ENCODE results near the gene E2F1. TPM values are rescaled to one million over a fixed set of nuclear protein-coding genes. Genes with fewer than 3 reads are reported as not detected.

E2F1 gene
- total and polyA plus RNA-seq, 2 donors (not counting 3 experiments of a cell fraction or from before 2014, with no cell fraction given): 20.7 to 29.6 TPM

DNA sequence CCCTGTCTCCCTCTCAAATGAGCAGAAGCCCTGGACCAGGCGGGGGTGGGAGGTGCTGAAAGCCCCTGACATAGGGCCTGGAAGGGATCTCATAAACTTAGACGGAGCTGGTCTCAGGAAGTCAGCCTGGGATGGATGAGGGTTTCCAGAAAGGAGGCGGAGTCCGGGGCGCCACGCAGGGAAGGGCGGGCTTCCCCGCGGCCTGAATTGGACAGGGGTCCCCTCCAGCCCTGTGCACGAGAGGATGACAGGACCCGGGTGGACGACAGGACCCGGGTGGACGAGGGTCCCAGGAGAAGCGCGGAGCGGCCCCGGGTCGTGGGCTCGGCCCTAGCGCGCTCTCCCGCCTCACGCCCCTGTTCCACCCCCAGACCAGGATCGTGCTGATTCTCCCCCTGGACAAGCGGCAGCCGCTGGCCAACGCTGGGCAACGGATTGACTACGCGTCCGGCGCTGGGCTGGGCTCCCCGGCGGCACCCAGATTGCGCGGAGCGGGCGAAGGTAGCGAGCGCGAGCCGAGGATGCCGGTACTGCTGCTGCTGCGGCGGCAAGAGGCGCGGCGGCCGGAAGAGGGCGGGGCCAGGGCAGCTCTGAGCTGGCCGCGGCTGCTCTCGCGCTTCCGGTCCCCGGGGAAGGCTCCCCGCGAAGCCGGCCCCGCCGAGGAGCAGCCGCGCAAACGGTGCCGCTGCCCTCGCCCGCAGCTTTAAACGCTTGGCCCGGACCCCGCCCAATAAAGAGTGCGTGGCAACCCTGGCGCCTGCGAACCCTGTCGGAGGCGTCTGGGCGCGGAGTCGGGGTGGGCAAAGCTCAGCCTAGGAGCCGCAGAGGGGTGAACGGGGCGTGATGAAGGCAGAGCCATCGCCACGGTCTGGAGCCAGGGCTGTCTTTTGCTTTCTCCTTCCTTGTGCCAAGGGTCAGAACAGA, 22.8 kb downstream of the E2F1 start:
- dilution Hi-C loops (cut with MboI; ENCODE audit: extremely low pct_ligation_motif_present, low sequenced_read_pairs): no loop called here

DNA sequence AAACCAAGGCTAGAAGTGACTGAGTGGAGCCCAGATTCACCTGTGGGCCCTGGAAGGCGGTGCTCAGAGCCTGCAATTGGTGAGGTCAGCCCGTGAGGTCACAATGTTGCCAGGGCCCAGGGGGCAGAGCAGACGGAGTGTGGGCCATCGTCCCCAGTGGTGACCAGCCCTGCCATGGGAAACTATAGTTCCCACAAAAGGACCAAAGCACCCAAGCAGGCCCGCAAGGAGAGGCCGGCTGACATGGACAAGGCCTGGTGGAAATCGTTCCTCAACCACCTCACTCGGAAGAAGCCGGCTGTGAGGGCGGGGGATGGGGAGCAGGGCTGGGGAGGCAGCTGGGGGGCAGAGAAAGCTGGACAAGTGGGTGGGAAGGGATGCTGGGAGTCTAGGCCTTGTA, 24.0 kb downstream of the E2F1 start, which contains the start of gene C20orf144:
Gene C20orf144, plus strand, starts transcription at position 156 of the 400 bp plus-strand sequence. Its CDS starts 19 bp downstream, at position 175.
- DNase-seq (ENCODE audit: low read depth, low spot score): no peak
- ChIA-PET CTCF (no interaction called here), POLR2A (no interaction called here)
- no peak for FAIRE-seq
- BruUV-seq (replicated peaks): no TSS peak
- H3K4me3 ChIP-seq (replicated peaks in 1 of 3; ENCODE audit: insufficient read depth in 1 of 3, low read depth in 1 of 3, low read length in 3 of 3): peak within 1 kb of the TSS; percentile 56 to 75 (median 59)
- no peak within 1 kb of the TSS for H3K9ac ChIP-seq (replicated peaks; ENCODE audit: extremely low read depth, insufficient read depth, low read length)
- H3K79me2 ChIP-seq (ENCODE audit: control insufficient read depth, insufficient read depth, low read length): no peaks in the 10 kb centered on the region
- H2AFZ ChIP-seq (ENCODE audit: low read depth, low read length): peak within 1 kb of the TSS; percentile 80
- no peaks in the 10 kb centered on the region for H3K27me3 ChIP-seq (ENCODE audit: control insufficient read depth in 2 of 2, insufficient read depth in 2 of 2, low read length in 2 of 2)
- H3K4me2 ChIP-seq (ENCODE audit: insufficient read depth, low read length): peak within 1 kb of the TSS; percentile 86
- no peaks in the 10 kb centered on the region for H3K9me3 ChIP-seq (replicated peaks; ENCODE audit: control insufficient read depth, insufficient read depth, low read length)
- no peaks in the 10 kb centered on the region for H4K20me1 ChIP-seq (replicated peaks; ENCODE audit: control insufficient read depth, extremely low read depth, insufficient read depth, low read length)
- H3K9me1 ChIP-seq (replicated peaks; ENCODE audit: control insufficient read depth, extremely low read depth, insufficient read depth, low read length): no peaks in the 10 kb centered on the region
- dilution Hi-C loops (cut with MboI; ENCODE audit: extremely low pct_ligation_motif_present, low sequenced_read_pairs): no loop called here
- H3K27ac ChIP-seq (ENCODE audit: insufficient read depth, low read depth, low read length): peak within 1 kb of the TSS; percentile 43
- H3K4me1 ChIP-seq (ENCODE audit: control insufficient read depth, extremely low read depth, insufficient read depth, low read length): peaks cover 19% of the 10 kb centered on the region
- intact Hi-C loops (cut with micrococcal nuclease): loop anchor here (10.0 kb wide), 1 partner anchor 333 kb away; the partner anchor contains the start of gene RALY
- no peaks in the 10 kb centered on the region for H3K36me3 ChIP-seq (ENCODE audit: control insufficient read depth in 2 of 2, extremely low read depth in 1 of 2, insufficient read depth in 2 of 2, low read length in 2 of 2)
- TF ChIP-seq, protein P1, sequence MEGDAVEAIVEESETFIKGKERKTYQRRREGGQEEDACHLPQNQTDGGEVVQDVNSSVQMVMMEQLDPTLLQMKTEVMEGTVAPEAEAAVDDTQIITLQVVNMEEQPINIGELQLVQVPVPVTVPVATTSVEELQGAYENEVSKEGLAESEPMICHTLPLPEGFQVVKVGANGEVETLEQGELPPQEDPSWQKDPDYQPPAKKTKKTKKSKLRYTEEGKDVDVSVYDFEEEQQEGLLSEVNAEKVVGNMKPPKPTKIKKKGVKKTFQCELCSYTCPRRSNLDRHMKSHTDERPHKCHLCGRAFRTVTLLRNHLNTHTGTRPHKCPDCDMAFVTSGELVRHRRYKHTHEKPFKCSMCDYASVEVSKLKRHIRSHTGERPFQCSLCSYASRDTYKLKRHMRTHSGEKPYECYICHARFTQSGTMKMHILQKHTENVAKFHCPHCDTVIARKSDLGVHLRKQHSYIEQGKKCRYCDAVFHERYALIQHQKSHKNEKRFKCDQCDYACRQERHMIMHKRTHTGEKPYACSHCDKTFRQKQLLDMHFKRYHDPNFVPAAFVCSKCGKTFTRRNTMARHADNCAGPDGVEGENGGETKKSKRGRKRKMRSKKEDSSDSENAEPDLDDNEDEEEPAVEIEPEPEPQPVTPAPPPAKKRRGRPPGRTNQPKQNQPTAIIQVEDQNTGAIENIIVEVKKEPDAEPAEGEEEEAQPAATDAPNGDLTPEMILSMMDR (IDR thresholded peaks at IDR 0.05; ENCODE audit: extremely low read depth in 1 of 2, insufficient read depth in 1 of 2, low read depth in 1 of 2, low read length in 2 of 2): no peak
- no peak for TF ChIP-seq FOS (IDR thresholded peaks at IDR 0.05; ENCODE audit: borderline replicate concordance, insufficient read depth, low read length)
- TF ChIP-seq JUN (IDR thresholded peaks at IDR 0.05; ENCODE audit: borderline replicate concordance, insufficient read depth, insufficient read length, low read depth): no peak
- TF ChIP-seq POLR2A (IDR thresholded peaks at IDR 0.05; ENCODE audit: low read depth, low read length): no peak
- TF ChIP-seq EZH2 (IDR thresholded peaks at IDR 0.05; ENCODE audit: borderline replicate concordance, low read depth, low read length, severe bottlenecking): no peak
- TF ChIP-seq MYC (IDR thresholded peaks at IDR 0.05; ENCODE audit: low read depth, low read length): no peak
- no peak for TF ChIP-seq GATA2 (IDR thresholded peaks at IDR 0.05; ENCODE audit: insufficient read depth, insufficient read length, low read depth, low read length)

More for the DNA sequence above, 22.8 kb downstream of the E2F1 start:
- Histone ChIP-seq H3K4me3 (replicated peaks in 1 of 3; ENCODE audit: insufficient read depth in 1 of 3, low read depth in 1 of 3, low read length in 3 of 3) (peak overlapping the region; percentile 56 to 75 (median 59)), H3K9me1 (replicated peaks; ENCODE audit: control insufficient read depth, extremely low read depth, insufficient read depth, low read length) (no peaks in the 10 kb centered on the region), H3K27ac (ENCODE audit: insufficient read depth, low read depth, low read length) (peak overlapping the region; percentile 56), H3K36me3 (ENCODE audit: control insufficient read depth in 2 of 2, extremely low read depth in 1 of 2, insufficient read depth in 2 of 2, low read length in 2 of 2) (no peaks in the 10 kb centered on the region), H3K79me2 (ENCODE audit: control insufficient read depth, insufficient read depth, low read length) (no peaks in the 10 kb centered on the region), H3K9me3 (replicated peaks; ENCODE audit: control insufficient read depth, insufficient read depth, low read length) (no peaks in the 10 kb centered on the region), H3K27me3 (ENCODE audit: control insufficient read depth in 2 of 2, insufficient read depth in 2 of 2, low read length in 2 of 2) (no peaks in the 10 kb centered on the region), H4K20me1 (replicated peaks; ENCODE audit: control insufficient read depth, extremely low read depth, insufficient read depth, low read length) (no peaks in the 10 kb centered on the region), H3K9ac (replicated peaks; ENCODE audit: extremely low read depth, insufficient read depth, low read length) (peak overlapping the region; percentile 59), H3K4me1 (ENCODE audit: control insufficient read depth, extremely low read depth, insufficient read depth, low read length) (peaks cover 23% of the 10 kb centered on the region), H2AFZ (ENCODE audit: low read depth, low read length) (peak overlapping the region; percentile 84), H3K4me2 (ENCODE audit: insufficient read depth, low read length) (peak overlapping the region; percentile 86)
- POLR2A ChIA-PET: no interaction called here
- peak; percentile 70 for FAIRE-seq
- TF ChIP-seq, protein P2, sequence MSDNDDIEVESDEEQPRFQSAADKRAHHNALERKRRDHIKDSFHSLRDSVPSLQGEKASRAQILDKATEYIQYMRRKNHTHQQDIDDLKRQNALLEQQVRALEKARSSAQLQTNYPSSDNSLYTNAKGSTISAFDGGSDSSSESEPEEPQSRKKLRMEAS (IDR thresholded peaks at IDR 0.05; ENCODE audit: insufficient read depth, insufficient read length): no peak
- TF ChIP-seq POLR2A (IDR thresholded peaks at IDR 0.05; ENCODE audit: low read depth, low read length): peak; percentile 79
- peak; percentile 95 for TF ChIP-seq POLR2AphosphoS5 (IDR thresholded peaks at IDR 0.05; ENCODE audit: insufficient read depth, low read depth, low read length)
- DNase-seq (ENCODE audit: low read depth, low spot score): peak; percentile 43
- intact Hi-C loops (cut with micrococcal nuclease): loop anchor here (10.0 kb wide), 1 partner anchor 331 kb away; the partner anchor contains the start of gene RALY
- CTCF ChIA-PET: interaction anchor here (0.6 to 3.0 kb wide), 8 partner anchors 10 to 401 kb away, joined by 3 to 23 read pairs (median 5); partner anchors contain the start of gene SNTA1
- TSS peak; percentile 40 for BruUV-seq (replicated peaks)
